Activated T-cell treated with anti-CD3 and anti-CD28 coated beads, Interleukin-2, amount 50 U/mL, for 1 hour (primary cell): ENCODE results near the gene ANAPC4.

Experiments used
- DNase-seq: peaks from one replicate; pipeline ENCODE4 v3.0.0-alpha.2; 2020

Gene ANAPC4

DNA sequence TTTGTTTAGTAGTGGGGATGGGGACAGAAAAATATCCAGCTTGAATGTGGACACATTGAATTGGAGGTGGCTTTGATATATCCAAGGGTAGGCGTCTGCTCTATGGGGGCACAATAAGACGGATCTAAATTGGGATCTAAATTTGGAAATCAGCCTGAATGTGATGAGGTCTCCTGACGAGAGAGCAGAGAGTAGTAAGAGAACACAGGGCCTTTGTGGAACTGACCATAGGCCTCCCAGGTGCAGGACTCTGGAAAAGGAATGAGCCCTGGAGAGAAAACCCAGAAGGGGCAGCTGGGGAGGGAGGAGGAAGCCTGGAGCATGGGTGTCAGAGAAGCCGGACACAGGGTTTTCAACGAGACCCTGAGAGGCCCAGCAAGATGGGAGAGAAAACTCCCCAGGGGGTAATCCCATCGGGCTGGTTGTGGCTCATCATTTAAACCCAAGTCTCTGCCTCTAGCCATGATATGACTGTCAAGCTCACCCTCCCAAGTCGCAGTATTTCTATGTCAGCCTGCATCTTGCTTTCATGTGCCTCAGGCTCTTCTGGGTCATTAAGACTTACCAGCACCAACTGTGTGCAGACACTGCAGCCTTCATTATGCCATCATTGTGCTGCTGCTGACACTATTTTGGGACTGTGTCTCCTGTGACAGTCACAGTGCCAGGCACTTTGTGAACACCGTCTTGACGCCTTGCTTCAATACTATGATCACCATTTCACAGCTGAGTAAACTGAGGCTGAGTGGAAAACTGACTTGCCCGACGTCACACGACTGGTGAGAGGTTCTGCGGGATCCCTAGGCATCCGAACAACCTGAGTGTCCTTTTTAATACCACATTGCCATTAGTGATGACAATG, 57.1 kb downstream of the ANAPC4 start:
- no peak for DNase-seq

DNA sequence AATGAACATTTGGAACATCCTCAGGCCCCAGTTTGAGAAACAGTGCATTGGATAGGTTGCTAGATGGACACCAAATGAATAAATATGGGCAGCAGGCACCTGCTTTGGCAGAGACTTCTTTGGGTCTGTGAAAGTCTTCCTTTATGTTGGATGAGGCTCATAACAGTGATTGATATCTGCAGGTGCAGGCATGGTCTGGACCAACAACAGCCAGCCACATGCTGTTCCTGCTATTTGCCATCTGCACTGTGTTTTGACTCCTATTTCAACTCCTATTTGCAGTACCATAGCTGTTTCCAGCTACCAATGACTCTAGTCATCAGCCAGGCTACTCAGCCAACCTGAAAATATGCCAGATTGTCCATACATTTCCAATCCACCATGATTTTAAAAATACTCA, 60.9 kb downstream of the ANAPC4 start:
- no peak for DNase-seq

DNA sequence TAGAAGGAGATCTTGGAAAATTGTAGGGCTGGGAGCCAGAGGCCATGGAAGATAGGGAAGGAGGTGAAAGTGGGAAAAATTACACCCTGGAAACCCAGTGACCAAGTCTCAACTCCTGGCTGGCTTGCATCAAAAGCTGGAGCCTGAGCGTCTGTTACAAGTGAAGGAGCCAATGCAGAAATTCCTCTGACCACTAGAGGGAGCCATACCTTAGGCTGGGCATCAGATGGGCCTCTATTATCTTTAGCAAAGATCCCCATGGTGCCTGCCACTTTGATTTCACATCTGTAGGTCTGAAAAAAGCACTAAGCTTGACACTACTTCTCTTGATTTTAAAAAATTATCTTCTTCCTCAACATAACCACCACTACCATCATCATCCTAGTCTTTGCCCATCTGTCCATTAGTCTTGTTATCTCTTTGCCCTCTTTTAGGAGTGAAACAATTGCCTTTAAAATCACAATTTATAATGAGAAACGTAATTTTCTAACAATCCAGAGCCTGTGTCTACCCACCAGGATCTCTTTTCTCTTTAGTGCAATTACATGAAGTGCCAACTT, 62.9 kb downstream of the ANAPC4 start:
- no peak for DNase-seq

DNA sequence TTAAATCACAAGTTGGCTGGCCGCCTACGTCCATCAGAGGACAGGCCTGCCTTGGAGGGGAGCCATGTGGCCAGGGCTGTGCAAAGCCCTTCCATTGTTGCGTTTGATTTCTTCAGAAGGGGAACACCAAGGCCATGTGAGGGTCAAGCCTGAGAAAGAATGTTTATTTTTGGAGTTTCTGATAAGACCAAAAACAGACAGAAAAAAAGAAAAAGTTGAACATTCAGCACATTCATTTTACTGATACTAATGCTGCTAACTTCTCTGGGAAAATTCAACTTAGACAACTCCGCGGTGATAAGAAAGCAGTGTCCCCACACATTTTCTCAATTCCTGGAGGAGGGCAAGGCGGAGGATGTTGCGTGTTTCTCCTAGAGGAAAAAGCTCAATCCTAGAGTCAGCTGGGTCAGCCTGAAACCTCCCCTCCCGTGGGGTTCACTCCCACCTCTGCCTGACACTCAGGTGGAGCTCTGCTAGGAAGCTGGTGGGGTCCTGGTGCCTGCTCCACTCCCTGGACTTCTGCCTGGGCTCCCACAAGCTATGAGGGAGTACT, 63.5 kb downstream of the ANAPC4 start:
- no peak for DNase-seq

DNA sequence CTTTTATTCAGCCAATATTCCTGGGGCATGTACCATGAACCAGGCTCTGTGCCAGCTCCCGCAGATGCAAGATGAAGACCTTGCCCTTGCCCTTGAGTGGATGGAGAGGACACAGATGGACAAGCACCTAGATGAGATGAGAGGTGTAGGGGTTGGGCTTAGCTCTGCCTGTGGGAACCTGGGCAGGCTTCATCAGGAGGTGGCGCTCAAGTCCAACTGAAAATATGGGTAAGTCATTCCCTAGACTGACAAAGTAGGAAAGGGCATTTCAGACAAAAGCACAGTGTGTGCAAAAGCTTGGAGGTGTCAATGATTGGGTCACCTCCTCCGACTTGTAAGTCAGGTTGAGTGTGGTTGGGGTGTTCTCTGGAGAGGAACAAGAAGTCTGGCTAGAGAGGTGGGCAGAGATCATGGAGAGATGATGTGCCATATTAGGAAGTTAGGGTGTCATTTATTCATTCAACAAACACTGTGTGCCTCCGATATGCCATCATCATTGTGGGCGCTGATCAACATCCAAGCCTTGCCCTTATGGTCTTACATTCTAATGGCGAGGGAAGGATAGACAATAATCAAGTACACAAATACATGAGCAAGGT, 64.6 kb downstream of the ANAPC4 start:
- DNase-seq: no peak

DNA sequence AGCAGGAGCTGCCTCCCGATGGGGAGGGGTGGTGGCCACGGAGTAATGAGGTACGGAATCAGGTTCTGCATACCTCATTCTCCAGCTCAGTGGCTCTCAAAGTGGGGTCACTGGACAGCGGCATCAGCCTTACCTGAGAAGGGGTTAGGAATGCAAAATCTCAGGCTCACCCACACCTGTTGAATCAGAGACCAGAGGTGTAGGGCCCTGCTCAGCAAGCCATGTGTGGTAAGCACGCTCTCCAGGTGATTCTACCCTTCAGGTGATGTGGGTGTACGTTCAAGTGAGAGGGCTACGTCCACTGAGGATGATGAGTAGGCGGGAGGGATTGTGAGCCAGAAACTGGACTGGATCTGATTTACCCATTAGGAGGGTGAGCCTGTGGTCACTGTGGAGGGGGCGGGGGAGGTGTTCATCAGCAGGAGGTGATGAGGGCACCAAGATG, 65.8 kb downstream of the ANAPC4 start:
- DNase-seq: no peak

DNA sequence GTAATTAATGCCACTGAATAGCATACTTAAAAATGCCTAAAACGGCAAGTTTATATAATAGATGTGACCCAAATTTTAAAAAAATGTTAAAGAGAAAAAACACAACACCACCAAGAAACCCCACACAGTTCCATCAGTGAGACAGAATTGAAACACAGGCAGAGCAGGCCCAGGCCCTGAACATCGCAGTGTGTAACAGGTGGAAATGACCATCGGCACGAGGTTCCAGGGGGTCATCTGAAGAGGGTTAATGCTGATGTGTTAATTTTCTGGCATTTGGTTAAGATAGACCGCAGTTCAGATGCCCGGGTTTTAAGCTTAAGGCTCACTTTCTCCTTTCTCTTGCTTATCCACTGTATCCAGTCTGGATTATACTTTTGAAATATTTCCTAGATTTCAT, 66.8 kb downstream of the ANAPC4 start:
- DNase-seq: no peak

DNA sequence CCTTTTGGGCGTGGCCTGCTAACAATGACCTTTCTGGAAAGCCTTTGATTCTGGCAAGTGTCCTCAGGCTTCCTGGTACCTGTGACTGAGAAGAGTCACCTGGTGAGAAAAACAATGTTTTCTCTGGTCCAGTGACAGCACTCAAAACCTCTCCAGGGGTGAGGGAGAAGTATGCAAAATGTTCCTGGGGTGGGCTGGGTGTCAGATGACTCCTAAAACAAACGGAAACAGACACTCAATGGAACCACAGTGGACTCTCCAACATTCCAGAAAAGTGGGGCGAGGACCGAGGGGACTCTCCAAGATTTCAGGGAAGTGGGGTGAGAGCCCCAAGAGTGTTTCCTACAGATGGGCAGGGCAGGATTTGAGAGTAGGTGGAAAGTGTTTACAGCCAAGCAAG, 69.5 kb downstream of the ANAPC4 start:
- DNase-seq: no peak

DNA sequence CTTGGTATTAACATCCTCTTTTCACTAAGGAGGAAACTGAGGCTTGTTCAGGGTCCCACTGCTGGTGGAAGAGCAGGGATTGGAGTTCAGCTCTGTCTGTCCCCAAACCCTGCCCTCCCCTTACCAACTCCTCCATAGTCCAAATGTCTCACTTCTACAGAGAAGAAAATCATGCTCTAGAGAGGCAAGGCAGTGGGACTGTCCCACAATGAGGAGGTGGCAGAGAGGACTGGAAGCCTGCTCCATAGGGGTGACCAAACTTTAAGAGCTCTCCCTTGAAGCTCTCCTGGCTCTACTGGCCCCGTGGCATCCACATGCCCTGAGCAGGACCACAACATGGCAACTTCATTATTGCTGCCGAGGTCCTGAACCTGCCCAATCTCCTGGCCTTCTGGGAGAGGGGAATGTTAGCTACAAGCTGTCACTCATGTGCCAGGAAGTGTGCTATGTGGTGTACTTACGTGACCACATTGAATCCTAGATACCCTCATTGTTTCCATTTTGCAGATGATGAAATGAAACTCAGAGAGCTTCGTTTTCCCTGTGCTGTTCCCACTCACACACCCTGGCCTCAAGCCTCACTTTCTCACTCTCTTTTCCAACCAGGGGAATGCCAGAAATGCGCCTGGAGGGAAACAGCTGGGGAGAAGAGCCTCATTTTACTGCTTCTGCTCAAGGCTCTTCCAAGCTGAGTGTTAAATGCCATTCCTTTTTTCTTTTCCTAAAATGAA, 71.5 kb downstream of the ANAPC4 start:
- DNase-seq: no peak

DNA sequence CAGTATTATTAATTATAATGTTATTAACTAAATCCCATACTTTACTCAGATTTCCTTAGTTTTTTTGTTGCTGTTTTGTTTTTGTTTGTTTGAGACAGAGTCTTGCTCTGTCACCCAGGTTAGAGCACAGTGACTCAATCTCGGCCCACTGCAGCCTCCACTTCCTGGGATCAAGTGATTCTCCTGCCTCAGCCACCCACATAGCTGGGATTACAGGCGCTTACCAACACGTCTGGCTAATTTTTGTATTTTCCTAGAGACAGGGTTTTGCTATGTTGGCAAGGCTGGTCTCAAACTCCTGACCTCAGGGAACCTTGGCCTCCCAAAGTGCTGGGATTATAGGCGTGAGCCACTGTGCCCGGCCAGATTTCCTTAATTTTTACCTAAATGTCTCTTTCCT, 72.2 kb downstream of the ANAPC4 start:
- no peak for DNase-seq

DNA sequence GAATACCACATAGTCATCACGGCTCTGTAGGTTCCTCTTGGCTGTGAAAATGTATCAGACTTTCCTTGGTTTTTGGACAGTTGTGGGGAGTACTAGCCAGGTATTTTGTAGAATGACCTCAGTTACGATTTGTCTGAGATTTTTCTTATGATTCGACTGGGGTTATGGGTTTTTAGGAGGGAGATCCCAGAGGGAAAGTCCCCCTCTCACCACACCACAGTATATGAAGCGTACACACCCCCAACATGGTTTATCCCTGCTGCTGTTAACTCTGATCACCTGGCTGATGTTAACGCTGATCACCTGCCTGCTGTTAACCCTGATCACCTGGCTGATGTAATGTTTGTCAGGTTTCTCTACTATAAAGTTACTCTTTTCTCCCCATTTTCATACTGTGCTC, 72.6 kb downstream of the ANAPC4 start:
- DNase-seq: no peak

DNA sequence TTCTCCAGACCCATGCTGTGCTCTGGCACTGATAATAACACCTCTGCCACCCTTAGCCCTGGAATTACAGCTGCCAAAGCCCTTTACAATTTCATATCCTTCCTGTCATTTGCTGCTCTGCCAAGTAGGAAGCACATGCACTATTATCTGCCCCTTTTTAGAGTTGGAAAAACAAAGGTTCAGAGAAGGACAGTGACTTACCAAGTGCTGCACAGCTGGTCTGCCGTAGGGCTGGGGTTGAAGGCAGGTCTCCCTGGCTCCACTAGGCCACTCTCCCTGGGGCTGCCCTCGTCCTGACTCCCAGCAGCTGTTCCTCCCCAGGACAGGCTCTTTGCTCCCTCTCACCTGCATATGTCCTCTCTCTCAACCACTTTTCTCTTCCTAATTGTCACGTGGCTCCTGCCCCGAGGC, 73.4 kb downstream of the ANAPC4 start:
- no peak for DNase-seq

DNA sequence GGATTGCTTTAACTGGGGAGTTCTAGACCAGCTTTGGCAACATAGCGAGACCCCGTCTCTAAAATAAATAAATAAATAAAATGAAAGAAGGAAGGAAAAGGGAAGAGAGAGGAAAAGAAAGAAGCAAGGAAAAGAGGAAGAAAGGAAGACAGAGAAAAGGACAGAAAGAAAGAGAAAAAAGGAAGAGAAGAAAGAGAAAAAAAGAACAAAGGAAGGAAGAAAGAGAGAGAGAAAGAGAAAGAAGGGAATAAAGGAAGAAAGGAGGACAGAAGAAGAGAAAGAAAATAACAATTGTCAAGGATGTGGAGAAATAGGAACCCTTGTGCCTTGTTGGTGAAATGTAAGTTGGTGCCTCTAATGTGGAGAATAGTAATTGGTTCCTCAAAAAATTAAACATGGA, 74.6 kb downstream of the ANAPC4 start:
- no peak for DNase-seq

DNA sequence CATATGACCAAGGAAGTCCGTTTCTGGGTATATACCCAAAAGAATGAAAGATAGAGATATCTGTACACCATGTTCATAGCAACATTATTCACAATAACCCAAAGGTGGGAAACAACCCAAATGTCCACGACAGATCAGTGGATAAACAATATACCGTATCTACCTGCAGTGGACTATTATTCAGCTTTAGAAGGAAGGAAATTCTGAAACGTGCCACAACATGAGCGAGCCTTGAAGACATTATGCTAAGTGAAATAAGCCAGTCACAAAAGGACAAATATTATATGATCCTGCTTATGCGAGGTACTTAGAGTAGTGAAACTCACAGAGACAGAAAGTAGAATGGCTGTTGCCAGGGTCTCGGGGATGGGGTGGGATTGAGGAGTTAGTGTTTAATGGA, 75.0 kb downstream of the ANAPC4 start:
- DNase-seq: no peak

DNA sequence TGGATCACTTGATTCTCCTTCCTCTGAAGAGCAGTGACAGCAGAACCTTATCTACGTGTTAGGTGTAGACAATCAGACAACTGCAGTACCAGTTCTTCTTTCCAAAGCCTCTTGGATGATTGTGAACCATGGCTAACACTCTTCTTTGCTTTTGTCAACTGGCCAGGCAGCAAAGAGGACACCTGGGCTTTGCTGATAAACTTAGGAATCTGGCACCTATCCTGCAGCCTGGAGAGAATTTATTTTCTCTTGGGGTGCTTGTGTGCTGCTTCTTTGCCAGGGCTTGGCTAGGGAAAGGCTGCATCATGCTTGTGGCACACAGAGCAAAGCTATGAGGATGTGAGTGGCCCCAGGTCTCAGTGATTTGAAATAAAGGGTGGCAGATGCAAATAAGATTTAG, 77.4 kb downstream of the ANAPC4 start:
- DNase-seq: no peak

DNA sequence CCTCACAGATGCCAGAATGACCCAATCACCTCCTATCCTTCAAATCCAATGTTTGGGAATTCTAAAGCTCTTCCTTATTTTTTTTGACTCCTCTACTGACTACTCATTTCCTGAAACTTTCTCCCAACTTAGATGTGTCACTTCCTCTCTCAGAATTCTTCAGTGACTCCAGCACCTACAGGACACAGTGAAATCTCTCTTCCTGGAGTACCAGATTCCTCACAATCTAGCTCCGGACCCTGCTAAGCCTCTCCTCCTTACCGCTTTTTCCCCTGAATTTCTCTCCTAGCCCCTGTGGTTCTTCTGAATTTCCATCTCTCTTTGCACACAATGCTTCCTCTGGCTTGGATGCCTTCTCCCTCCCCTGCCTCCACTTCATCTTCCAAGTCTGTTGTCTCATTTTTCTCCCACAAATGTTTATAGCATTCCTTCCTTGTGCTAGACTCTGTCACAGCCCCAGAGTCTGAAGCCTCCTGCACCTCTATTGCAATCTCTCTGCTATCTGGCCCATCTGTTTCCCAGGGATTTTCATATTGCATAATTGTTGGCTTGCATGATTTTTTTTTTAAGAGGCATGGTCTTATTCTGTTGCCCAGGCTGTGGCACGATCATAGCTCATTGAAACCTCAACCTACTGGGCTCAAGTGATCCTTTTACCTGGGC, 80.1 kb downstream of the ANAPC4 start:
- DNase-seq: no peak

DNA sequence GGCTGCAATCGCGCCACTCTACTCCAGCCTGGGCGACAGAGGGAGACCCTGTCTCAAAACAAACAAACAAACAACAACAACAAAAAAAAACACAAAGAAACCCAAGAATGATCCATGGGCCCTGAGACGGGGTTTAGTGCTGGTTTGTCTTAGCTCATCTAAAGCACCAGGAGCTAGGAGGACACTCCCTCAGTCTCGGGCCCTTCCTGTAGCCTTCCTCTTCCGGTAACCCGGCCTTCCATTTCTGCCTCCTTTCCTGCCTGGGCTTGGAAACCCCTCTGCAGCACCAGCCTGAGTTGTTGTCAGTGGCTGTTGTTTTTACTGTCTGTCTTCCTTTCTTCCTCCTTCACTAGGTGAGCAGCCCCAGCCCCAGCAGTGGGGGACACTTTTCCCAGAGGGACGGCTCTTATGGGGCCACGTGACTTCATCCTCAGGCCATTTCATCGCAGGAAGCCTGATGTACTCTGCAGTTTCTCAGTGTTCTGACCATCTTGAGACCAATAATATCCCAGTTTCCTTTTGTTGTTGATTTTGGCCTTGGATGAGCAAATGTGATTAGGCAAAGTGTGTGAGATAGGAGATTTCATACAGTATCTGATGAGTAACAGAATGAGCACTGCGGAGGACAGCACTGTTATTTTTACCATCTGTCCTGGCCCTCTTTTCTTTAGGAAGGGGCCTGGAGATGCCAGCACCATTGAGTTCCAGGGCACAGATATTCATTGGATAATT, 90.1 kb downstream of the ANAPC4 start:
- no peak for DNase-seq

DNA sequence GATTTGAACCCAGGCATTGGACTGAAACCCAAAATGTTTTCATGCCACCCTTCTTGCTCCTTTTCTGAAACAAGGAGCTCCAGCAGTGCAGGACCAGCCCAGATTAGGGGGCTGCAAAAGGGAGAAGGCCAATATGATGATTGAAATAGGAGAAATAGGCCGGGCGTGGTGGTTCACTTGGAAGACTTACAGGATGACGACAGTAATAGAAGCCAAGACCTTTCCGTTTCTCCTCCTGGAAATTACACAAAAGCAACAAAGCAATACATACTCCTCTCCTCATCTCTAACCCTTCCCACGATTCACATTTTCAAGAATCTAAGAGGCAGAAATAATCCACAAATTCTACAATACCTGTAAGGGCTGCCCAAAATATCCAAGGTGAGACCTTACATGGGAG, 90.8 kb downstream of the ANAPC4 start:
- no peak for DNase-seq
